Neutrophil (primary cell): Measurements from ENCODE around the gene SCGN.

ENCODE experiments used
- H3K27ac ChIP-seq: fragments of 200-600 bp; sonication (generic); 2 replicates; pipeline ENCODE4 v1.5.1; 2016; ENCODE audit warnings: mild to moderate bottlenecking, moderate library complexity
- H3K27me3 ChIP-seq: fragments of 200-600 bp; sonication (generic); 2 replicates; pipeline ENCODE4 v1.6.0; 2016; ENCODE audit warnings: mild to moderate bottlenecking
- H3K36me3 ChIP-seq: fragments of 200-600 bp; sonication (generic); 2 replicates; pipeline ENCODE4 v1.5.1; 2017
- H3K4me1 ChIP-seq, 2 experiments: fragments of 200-600 bp in 1 of 2; sonication (generic) in 1 of 2; 1 replicate in 1 of 2; 2 replicates in 1 of 2; pipeline versions ENCODE4 v1.5.1 to v1.6.1; 2013 to 2016; ENCODE audit warnings: low read depth in 1 of 2, low read length in 1 of 2, mild to moderate bottlenecking in 1 of 2, moderate library complexity in 1 of 2; ENCODE audit not compliant: control insufficient read depth in 1 of 2, insufficient read depth in 1 of 2
- H3K4me3 ChIP-seq, 2 experiments: fragments of 200-600 bp in 1 of 2; sonication (generic) in 1 of 2; 1 replicate in 1 of 2; 2 replicates in 1 of 2; pipeline ENCODE4 v1.5.1; 2013 to 2016; ENCODE audit warnings: low read depth in 1 of 2, low read length in 1 of 2, mild to moderate bottlenecking in 1 of 2, moderate library complexity in 1 of 2
- H3K9me3 ChIP-seq: fragments of 200-600 bp; sonication (generic); 2 replicates; pipeline ENCODE4 v1.5.1; 2016
- CTCF ChIP-seq: fragments of 200-600 bp; sonication (generic); IDR thresholded peaks from 2 replicates; pipeline ENCODE4 v1.5.1; 2016; ENCODE audit warnings: antibody characterized with exemption

Gene SCGN

GRCh38 chr6:25715794-25716193 is 63.8 kb downstream of the SCGN start:
- no peak for TF ChIP-seq CTCF
- Histone ChIP-seq H3K4me3 (no peak overlapping the region), H3K27ac (no peak overlapping the region), H3K27me3 (peaks cover 6% of the 10 kb centered on the region), H3K36me3 (no peaks in the 10 kb centered on the region), H3K4me1 (no peaks in the 10 kb centered on the region), H3K9me3 (no peaks in the 10 kb centered on the region)

- Histone ChIP-seq H3K27me3 (peaks cover 6% of the 10 kb centered on the region), H3K9me3 (no peaks in the 10 kb centered on the region), H3K4me3 (no peak overlapping the region), H3K36me3 (no peaks in the 10 kb centered on the region), H3K27ac (no peak overlapping the region), H3K4me1 (no peaks in the 10 kb centered on the region)
- TF ChIP-seq CTCF: no peak
Measured at GRCh38 chr6:25717866-25718740, 66.1 kb downstream of the SCGN start.

- no peaks in the 10 kb centered on the region for H3K9me3 ChIP-seq
- no peak for TF ChIP-seq CTCF
- no peaks in the 10 kb centered on the region for H3K4me1 ChIP-seq
- H3K27ac ChIP-seq: no peak overlapping the region
- no peak overlapping the region for H3K4me3 ChIP-seq
- H3K27me3 ChIP-seq: peaks cover 8% of the 10 kb centered on the region
- H3K36me3 ChIP-seq: no peaks in the 10 kb centered on the region
Measured at GRCh38 chr6:25726122-25726911, 74.3 kb downstream of the SCGN start.

- H3K9me3 ChIP-seq: no peaks in the 10 kb centered on the region
- TF ChIP-seq CTCF: no peak
Measured at GRCh38 chr6:25727028-25727427, 75.0 kb downstream of the SCGN start.

GRCh38 chr6:25730907-25731306 is 78.9 kb downstream of the SCGN start:
- Histone ChIP-seq H3K36me3 (no peaks in the 10 kb centered on the region), H3K4me1 (no peaks in the 10 kb centered on the region)

More at GRCh38 chr6:25727028-25727427, 75.0 kb downstream of the SCGN start:
- Histone ChIP-seq H3K27ac (no peak overlapping the region), H3K36me3 (no peaks in the 10 kb centered on the region), H3K27me3 (peaks cover 10% of the 10 kb centered on the region), H3K4me1 (no peaks in the 10 kb centered on the region), H3K4me3 (no peak overlapping the region)

More at GRCh38 chr6:25730907-25731306, 78.9 kb downstream of the SCGN start:
- Histone ChIP-seq H3K9me3 (no peaks in the 10 kb centered on the region), H3K4me3 (no peak overlapping the region), H3K27ac (no peak overlapping the region), H3K27me3 (peaks cover 39% of the 10 kb centered on the region)
- TF ChIP-seq CTCF: no peak
